Measurements from ENCODE around the gene SHC2. TPM values are rescaled to one million over a fixed set of nuclear protein-coding genes. Genes with fewer than 3 reads are reported as not detected.

Gene SHC2
- total RNA-seq, 1 experiment from 2014 or later = 6.7 TPM

DNA sequence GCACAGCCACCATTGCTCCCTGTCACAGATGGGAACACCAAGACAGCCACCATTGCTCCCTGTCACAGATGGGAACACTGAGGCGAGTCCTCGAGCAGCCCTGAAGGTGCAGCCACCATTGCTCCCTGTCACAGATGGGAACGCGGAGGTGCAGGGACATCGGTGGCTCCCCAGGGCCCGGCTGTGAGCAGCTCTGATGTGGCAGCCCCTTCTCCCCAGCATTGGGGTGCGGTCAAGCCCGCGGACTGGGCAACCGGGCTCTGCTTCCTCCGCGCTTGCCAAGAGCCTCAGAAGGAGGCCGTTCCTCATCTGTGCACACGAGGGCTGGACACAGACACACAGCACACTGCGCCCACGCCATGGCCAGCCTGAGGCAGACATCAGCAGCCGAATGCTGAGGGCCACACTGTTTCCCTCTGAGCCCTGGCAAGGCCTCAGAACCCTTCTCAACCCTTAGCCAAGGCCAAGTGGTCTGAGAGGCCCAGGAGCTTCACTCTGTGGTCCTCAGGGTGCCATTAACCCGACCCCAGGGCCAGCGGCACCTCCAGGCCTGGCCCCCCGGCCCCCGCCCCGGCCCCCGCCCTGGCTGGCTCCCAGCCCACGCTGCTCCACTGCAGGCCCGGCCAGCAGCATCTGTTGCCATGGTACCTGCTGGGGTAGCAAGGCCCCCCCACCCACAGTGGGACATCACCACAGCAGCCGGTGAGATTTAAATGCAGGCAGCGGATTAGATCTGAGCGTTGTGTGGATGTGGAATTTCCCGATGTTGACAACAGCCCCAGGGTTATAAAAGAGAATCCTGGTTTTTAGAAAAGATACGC lies 70.2 kb downstream of the SHC2 start:
- ATAC-seq = no peak
- intact Hi-C loops (cut with micrococcal nuclease; ENCODE audit: unreplicated experiment) = no loop called here
- in situ Hi-C loops (cut with HindIII; ENCODE audit: low pct_unique_long_range_greater_than_20kb, low sequenced_read_pairs) = no loop called here

GRCh38 chr19:389935-390289 lies 70.9 kb downstream of the SHC2 start:
- no peak for TF ChIP-seq REST (IDR thresholded peaks at IDR 0.05; ENCODE audit: insufficient read depth in 1 of 2, low read depth in 2 of 2, low read length in 1 of 2)
- TF ChIP-seq, protein P1, sequence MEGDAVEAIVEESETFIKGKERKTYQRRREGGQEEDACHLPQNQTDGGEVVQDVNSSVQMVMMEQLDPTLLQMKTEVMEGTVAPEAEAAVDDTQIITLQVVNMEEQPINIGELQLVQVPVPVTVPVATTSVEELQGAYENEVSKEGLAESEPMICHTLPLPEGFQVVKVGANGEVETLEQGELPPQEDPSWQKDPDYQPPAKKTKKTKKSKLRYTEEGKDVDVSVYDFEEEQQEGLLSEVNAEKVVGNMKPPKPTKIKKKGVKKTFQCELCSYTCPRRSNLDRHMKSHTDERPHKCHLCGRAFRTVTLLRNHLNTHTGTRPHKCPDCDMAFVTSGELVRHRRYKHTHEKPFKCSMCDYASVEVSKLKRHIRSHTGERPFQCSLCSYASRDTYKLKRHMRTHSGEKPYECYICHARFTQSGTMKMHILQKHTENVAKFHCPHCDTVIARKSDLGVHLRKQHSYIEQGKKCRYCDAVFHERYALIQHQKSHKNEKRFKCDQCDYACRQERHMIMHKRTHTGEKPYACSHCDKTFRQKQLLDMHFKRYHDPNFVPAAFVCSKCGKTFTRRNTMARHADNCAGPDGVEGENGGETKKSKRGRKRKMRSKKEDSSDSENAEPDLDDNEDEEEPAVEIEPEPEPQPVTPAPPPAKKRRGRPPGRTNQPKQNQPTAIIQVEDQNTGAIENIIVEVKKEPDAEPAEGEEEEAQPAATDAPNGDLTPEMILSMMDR (IDR thresholded peaks at IDR 0.05) = no peak
- TF ChIP-seq SIN3A (IDR thresholded peaks at IDR 0.05; ENCODE audit: borderline replicate concordance, insufficient read depth, low read depth, low read length) = no peak
- no peak for TF ChIP-seq POLR2AphosphoS5 (IDR thresholded peaks at IDR 0.05; ENCODE audit: low read depth, low read length)
- no peak for TF ChIP-seq TCF7L2 (IDR thresholded peaks at IDR 0.05; ENCODE audit: low read depth, low read length)
- Histone ChIP-seq H3K4me1 (ENCODE audit: control insufficient read depth, insufficient read depth, low read length) (no peaks in the 10 kb centered on the region), H3K9me3 (ENCODE audit: control insufficient read depth, insufficient read depth, low read depth, low read length) (no peaks in the 10 kb centered on the region), H3K4me3 (ENCODE audit: low read depth in 2 of 2, low read length in 2 of 2) (no peak overlapping the region), H3K36me3 (ENCODE audit: control insufficient read depth, insufficient read depth, low read length) (no peaks in the 10 kb centered on the region), H3K27me3 (ENCODE audit: control insufficient read depth, insufficient read depth, low read length) (no peaks in the 10 kb centered on the region), H3K27ac (ENCODE audit: low read length) (no peak overlapping the region)
- no peak for DNase-seq (ENCODE audit: low read depth, low spot score)
- ChIA-PET POLR2A (no interaction called here), CTCF (no interaction called here)
- BruUV-seq (replicated peaks) = no TSS peak
- intact Hi-C loops (cut with micrococcal nuclease; ENCODE audit: unreplicated experiment) (no loop called here), in situ Hi-C loops (cut with HindIII; ENCODE audit: low pct_unique_long_range_greater_than_20kb, low sequenced_read_pairs) (no loop called here)
- no peak for ATAC-seq

More for the DNA sequence above, 70.2 kb downstream of the SHC2 start:
- Histone ChIP-seq H3K4me3 (ENCODE audit: low read depth in 2 of 2, low read length in 2 of 2) (no peak overlapping the region), H3K27me3 (ENCODE audit: control insufficient read depth, insufficient read depth, low read length) (no peaks in the 10 kb centered on the region), H3K9me3 (ENCODE audit: control insufficient read depth, insufficient read depth, low read depth, low read length) (no peaks in the 10 kb centered on the region), H3K36me3 (ENCODE audit: control insufficient read depth, insufficient read depth, low read length) (no peaks in the 10 kb centered on the region), H3K4me1 (ENCODE audit: control insufficient read depth, insufficient read depth, low read length) (no peaks in the 10 kb centered on the region), H3K27ac (ENCODE audit: low read length) (no peak overlapping the region)
- TF ChIP-seq, protein P1 (IDR thresholded peaks at IDR 0.05) = no peak
- TF ChIP-seq POLR2AphosphoS5 (IDR thresholded peaks at IDR 0.05; ENCODE audit: low read depth, low read length) (no peak), SIN3A (IDR thresholded peaks at IDR 0.05; ENCODE audit: borderline replicate concordance, insufficient read depth, low read depth, low read length) (no peak), TCF7L2 (IDR thresholded peaks at IDR 0.05; ENCODE audit: low read depth, low read length) (no peak), REST (IDR thresholded peaks at IDR 0.05; ENCODE audit: insufficient read depth in 1 of 2, low read depth in 2 of 2, low read length in 1 of 2) (no peak)
- no peak for DNase-seq (ENCODE audit: low read depth, low spot score)
- POLR2A ChIA-PET = no interaction called here
- no TSS peak for BruUV-seq (replicated peaks)
- CTCF ChIA-PET = no interaction called here
